ENCODE data around the gene NPTN.

The NPTN gene

DNA sequence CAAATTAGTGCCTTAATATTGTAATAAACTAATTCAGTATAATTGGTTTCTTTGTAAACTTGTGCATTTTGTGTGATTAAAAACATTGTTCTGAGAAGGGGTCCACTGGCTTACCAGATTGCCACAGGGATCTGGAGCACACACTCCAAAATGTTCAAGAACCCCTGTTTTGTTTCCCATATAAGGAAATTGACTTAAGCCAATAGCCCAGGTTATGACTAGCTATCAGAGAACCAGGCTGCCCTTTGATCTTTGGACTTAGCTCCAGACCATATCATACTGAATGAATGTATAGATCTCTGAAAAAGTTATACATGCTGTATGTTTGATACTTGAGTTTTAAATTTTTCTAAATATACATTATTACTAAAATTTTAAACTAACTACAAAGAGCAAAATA is 91.7 kb downstream of the NPTN start:
- in situ Hi-C loops (cut with HindIII; ENCODE audit: low pct_ligation_motif_present, low sequenced_read_pairs) = no loop called here
- H3K36me3 ChIP-seq (replicated peaks) = no peaks in the 10 kb centered on the region
- no peak overlapping the region for H3K27ac ChIP-seq
- DNase-seq = no peak
- TF ChIP-seq, protein P1, sequence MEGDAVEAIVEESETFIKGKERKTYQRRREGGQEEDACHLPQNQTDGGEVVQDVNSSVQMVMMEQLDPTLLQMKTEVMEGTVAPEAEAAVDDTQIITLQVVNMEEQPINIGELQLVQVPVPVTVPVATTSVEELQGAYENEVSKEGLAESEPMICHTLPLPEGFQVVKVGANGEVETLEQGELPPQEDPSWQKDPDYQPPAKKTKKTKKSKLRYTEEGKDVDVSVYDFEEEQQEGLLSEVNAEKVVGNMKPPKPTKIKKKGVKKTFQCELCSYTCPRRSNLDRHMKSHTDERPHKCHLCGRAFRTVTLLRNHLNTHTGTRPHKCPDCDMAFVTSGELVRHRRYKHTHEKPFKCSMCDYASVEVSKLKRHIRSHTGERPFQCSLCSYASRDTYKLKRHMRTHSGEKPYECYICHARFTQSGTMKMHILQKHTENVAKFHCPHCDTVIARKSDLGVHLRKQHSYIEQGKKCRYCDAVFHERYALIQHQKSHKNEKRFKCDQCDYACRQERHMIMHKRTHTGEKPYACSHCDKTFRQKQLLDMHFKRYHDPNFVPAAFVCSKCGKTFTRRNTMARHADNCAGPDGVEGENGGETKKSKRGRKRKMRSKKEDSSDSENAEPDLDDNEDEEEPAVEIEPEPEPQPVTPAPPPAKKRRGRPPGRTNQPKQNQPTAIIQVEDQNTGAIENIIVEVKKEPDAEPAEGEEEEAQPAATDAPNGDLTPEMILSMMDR (IDR thresholded peaks at IDR 0.05; ENCODE audit: low read depth, low read length, missing control alignments) = no peak
- H3K4me3 ChIP-seq (ENCODE audit: low read depth, low read length) = no peak overlapping the region
- H3K27me3 ChIP-seq (replicated peaks) = no peaks in the 10 kb centered on the region

DNA sequence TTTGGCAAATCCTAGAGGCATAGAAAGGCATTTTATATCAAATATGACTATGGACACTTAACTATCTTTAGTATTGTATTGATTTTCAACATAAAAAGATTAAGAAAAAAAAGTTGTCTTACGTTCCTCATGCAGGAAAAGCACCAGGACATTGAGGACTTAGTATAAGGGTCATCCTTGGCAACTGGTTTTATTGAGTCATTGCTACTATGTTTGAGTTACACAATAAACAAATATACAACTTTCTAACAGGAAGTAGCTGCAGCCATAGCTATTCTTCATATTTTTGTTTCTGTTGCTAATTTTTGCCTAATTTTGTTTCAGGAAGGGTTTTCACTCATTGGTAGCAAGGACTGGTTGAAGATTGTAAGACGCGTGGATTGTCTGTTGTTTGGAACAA is 93.0 kb downstream of the NPTN start:
- Histone ChIP-seq H3K27ac (no peak overlapping the region), H3K27me3 (replicated peaks) (no peaks in the 10 kb centered on the region), H3K4me3 (ENCODE audit: low read depth, low read length) (no peak overlapping the region), H3K36me3 (replicated peaks) (no peaks in the 10 kb centered on the region)
- DNase-seq = no peak
- TF ChIP-seq, protein P1 (IDR thresholded peaks at IDR 0.05; ENCODE audit: low read depth, low read length, missing control alignments) = no peak
- in situ Hi-C loops (cut with HindIII; ENCODE audit: low pct_ligation_motif_present, low sequenced_read_pairs) = no loop called here

DNA sequence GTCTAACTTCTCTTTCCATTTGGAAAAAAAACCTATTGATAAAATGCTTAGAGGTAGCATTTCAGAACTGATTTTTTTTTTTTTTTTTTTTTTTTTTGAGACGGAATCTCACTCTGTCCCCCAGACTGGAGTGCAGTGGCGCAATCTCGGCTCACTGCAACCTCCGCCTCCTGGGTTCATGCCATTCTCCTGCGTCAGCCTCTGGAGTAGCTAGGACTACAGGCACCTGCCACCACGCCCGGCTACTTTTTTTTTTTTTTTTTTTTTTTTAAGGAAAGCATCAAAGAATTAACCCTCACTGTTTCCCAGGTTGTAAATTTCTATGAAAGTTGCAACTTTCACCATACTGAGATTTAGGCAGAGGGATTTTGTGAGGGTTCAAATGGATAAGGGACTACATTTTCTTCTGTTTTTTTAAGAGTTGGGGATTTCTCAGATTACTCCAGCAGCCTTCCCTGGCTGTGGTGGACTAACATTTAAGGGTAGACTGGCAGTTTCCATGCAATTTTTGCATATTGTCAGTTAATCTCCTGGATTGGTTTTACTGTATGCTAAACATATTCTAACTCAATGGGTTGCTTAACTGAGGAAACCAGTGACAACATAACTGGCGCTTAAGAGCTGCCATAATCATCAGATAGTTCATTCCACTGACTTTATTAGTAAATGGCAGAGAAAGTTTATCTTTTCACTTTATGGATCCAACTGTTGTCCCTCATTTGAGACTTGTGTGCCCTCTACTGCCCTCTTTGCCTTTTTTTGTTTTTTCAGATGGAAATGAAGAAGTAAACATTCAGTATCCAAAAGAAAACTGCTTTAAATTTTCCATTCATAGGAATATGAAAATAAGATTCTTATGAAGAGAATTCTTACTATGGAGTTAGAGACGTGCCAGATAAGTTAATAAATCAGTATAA is 93.7 kb downstream of the NPTN start:
- no peaks in the 10 kb centered on the region for H3K36me3 ChIP-seq (replicated peaks)
- H3K4me3 ChIP-seq (ENCODE audit: low read depth, low read length) = no peak overlapping the region
- no peak overlapping the region for H3K27ac ChIP-seq
- TF ChIP-seq, protein P1 (IDR thresholded peaks at IDR 0.05; ENCODE audit: low read depth, low read length, missing control alignments) = no peak
- no peak for DNase-seq
- in situ Hi-C loops (cut with HindIII; ENCODE audit: low pct_ligation_motif_present, low sequenced_read_pairs) = no loop called here
- H3K27me3 ChIP-seq (replicated peaks) = no peaks in the 10 kb centered on the region

DNA sequence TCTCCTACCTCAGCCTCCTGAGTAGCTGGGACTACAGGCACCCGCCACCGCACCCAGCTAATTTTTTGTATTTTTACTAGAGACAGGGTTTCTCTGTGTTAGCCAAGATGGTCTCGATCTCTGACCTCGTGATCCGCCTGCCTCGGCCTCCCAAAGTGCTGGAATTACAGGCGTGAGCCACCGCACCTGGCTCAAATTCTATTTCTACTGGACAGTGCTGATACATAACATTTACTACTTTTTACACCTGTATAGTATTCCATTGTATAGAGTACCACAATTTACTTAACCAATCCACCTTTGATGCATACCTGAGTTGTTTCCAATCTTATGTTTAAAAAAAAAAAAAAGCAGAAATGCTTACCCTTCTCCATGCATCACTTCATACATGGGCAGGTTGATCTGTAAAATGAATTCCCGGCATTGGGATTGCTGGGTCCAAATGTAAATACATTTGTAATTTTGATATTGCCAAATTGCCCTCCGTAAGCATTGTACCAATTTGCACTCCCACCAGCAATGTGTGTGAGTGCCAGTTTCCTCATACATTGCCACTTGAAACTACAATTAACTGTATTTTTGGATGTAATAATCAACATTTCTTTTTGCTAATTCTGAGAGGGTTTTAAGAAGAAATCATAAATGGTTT is 94.5 kb downstream of the NPTN start:
- H3K27ac ChIP-seq = no peak overlapping the region
- TF ChIP-seq, protein P1 (IDR thresholded peaks at IDR 0.05; ENCODE audit: low read depth, low read length, missing control alignments) = no peak
- DNase-seq = no peak
- H3K4me3 ChIP-seq (ENCODE audit: low read depth, low read length) = no peak overlapping the region
- H3K36me3 ChIP-seq (replicated peaks) = no peaks in the 10 kb centered on the region
- in situ Hi-C loops (cut with HindIII; ENCODE audit: low pct_ligation_motif_present, low sequenced_read_pairs) = no loop called here
- H3K27me3 ChIP-seq (replicated peaks) = no peaks in the 10 kb centered on the region

DNA sequence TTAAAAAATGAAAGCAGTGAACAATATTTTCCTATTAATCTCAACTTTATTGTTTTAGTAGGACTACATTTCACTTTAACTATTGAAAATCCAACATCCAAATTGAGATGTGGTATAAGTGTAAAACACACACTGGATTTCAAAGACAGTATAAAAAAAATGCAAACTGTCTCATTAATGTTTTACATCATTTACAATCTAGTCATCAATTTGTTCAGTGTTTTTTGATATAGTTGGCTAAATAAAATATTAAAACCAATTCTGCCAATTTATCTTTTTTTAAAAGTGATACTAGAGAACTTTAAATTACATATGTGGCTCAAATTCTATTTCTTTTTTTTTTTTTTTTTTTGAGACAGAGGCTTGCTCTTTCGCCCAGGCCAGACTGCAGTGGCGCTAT is 95.1 kb downstream of the NPTN start:
- in situ Hi-C loops (cut with HindIII; ENCODE audit: low pct_ligation_motif_present, low sequenced_read_pairs) = no loop called here
- TF ChIP-seq, protein P1 (IDR thresholded peaks at IDR 0.05; ENCODE audit: low read depth, low read length, missing control alignments) = no peak
- H3K4me3 ChIP-seq (ENCODE audit: low read depth, low read length) = no peak overlapping the region
- DNase-seq = no peak
- no peaks in the 10 kb centered on the region for H3K36me3 ChIP-seq (replicated peaks)
- no peak overlapping the region for H3K27ac ChIP-seq
- no peaks in the 10 kb centered on the region for H3K27me3 ChIP-seq (replicated peaks)

Data from brain microvascular endothelial cell (primary cell).